ENCODE data around the gene GNAT2.

The GNAT2 gene

GRCh38 chr1:109659997-109660690 lies 40.7 kb upstream of the GNAT2 start:
- DNase-seq (ENCODE audit: low read depth) = no peak
- no peak overlapping the region for H3K4me3 ChIP-seq (ENCODE audit: control insufficient read depth, low read depth, low read length)
- no peak for TF ChIP-seq CTCF (IDR thresholded peaks at IDR 0.05; ENCODE audit: control insufficient read depth, insufficient read depth, low read depth, low read length, missing control alignments)

GRCh38 chr1:109659145-109659544 lies 39.7 kb upstream of the GNAT2 start:
- TF ChIP-seq CTCF (IDR thresholded peaks at IDR 0.05; ENCODE audit: control insufficient read depth, insufficient read depth, low read depth, low read length, missing control alignments) = no peak
- no peak for DNase-seq (ENCODE audit: low read depth)

GRCh38 chr1:109658533-109659042 lies 39.2 kb upstream of the GNAT2 start:
- DNase-seq (ENCODE audit: low read depth) = no peak
- no peak for TF ChIP-seq CTCF (IDR thresholded peaks at IDR 0.05; ENCODE audit: control insufficient read depth, insufficient read depth, low read depth, low read length, missing control alignments)
- H3K4me3 ChIP-seq (ENCODE audit: control insufficient read depth, low read depth, low read length) = no peak overlapping the region

More at GRCh38 chr1:109659145-109659544, 39.7 kb upstream of the GNAT2 start:
- H3K4me3 ChIP-seq (ENCODE audit: control insufficient read depth, low read depth, low read length) = no peak overlapping the region

- no peak for TF ChIP-seq CTCF (IDR thresholded peaks at IDR 0.05; ENCODE audit: control insufficient read depth, insufficient read depth, low read depth, low read length, missing control alignments)
These were observed 38.6 kb upstream of the GNAT2 start for GRCh38 chr1:109657970-109658369.

GRCh38 chr1:109657395-109657794 lies 38.0 kb upstream of the GNAT2 start:
- TF ChIP-seq CTCF (IDR thresholded peaks at IDR 0.05; ENCODE audit: control insufficient read depth, insufficient read depth, low read depth, low read length, missing control alignments) = no peak
- DNase-seq (ENCODE audit: low read depth) = no peak
- no peak overlapping the region for H3K4me3 ChIP-seq (ENCODE audit: control insufficient read depth, low read depth, low read length)

More at GRCh38 chr1:109657970-109658369, 38.6 kb upstream of the GNAT2 start:
- H3K4me3 ChIP-seq (ENCODE audit: control insufficient read depth, low read depth, low read length) = no peak overlapping the region
- DNase-seq (ENCODE audit: low read depth) = no peak

- no peak for TF ChIP-seq CTCF (IDR thresholded peaks at IDR 0.05; ENCODE audit: control insufficient read depth, insufficient read depth, low read depth, low read length, missing control alignments)
- H3K4me3 ChIP-seq (ENCODE audit: control insufficient read depth, low read depth, low read length) = peak within 1 kb of the TSS; percentile 96
- DNase-seq (ENCODE audit: low read depth) = no peak
These were observed 36.5 kb upstream of the GNAT2 start, which contains the start of gene GSTM4 for GRCh38 chr1:109655615-109656519. Gene GSTM4, plus strand, starts transcription at chr1:109656099. Its CDS starts 291 bp downstream, at chr1:109656390.

Measured in AG09309 (cell line).